8988T (cell line): Measurements from ENCODE around the gene MED25.

Experiments
- DNase-seq: peaks from one replicate; pipeline ENCODE4 v3.0.0; 2011

The MED25 gene

GRCh38 chr19:49799798-49800376, 18.2 kb upstream of the MED25 start:
- DNase-seq, result no peak

- no peak for DNase-seq
Observed at GRCh38 chr19:49800771-49801170, 17.3 kb upstream of the MED25 start.

- DNase-seq, result no peak
Observed at GRCh38 chr19:49801401-49801888, 16.6 kb upstream of the MED25 start.

GRCh38 chr19:49801966-49802661, 16.0 kb upstream of the MED25 start:
- no peak for DNase-seq

GRCh38 chr19:49802836-49803528, 15.1 kb upstream of the MED25 start:
- no peak for DNase-seq

GRCh38 chr19:49803529-49803856, 14.6 kb upstream of the MED25 start:
- DNase-seq, result no peak

- DNase-seq, result no peak
Observed at GRCh38 chr19:49805822-49806619, 12.1 kb upstream of the MED25 start.

GRCh38 chr19:49806620-49806959, 11.5 kb upstream of the MED25 start:
- no peak for DNase-seq

- DNase-seq, result no peak
Observed at GRCh38 chr19:49807058-49807903, 10.8 kb upstream of the MED25 start.

- no peak for DNase-seq
Observed at GRCh38 chr19:49807904-49808675, 10.0 kb upstream of the MED25 start.

- peak; percentile 68 for DNase-seq
Observed at GRCh38 chr19:49808711-49809159, 9.4 kb upstream of the MED25 start.

GRCh38 chr19:49809160-49809940, 8.7 kb upstream of the MED25 start:
- no peak for DNase-seq

GRCh38 chr19:49809941-49810389, 8.1 kb upstream of the MED25 start:
- DNase-seq, result no peak

GRCh38 chr19:49811328-49811727, 6.8 kb upstream of the MED25 start:
- no peak for DNase-seq

- DNase-seq, result no peak
Observed at GRCh38 chr19:49812452-49812996, 5.6 kb upstream of the MED25 start.

- DNase-seq, result peak; percentile 75
Observed at GRCh38 chr19:49812997-49813861, 4.9 kb upstream of the MED25 start, which contains the start of gene FUZ. FUZ (minus strand) TSS chr19:49813292; CDS start chr19:49813106, 186 bp downstream.

GRCh38 chr19:49814010-49814409, 4.1 kb upstream of the MED25 start:
- no peak for DNase-seq

GRCh38 chr19:49816590-49816989, 1.5 kb upstream of the MED25 start:
- DNase-seq, result no peak
